GM15510 (cell line): ENCODE data around the gene SCN4A.

Experiments used
- POLR2A ChIP-seq: IDR thresholded peaks from 3 replicates; pipeline ENCODE4 v1.6.1; 2011; ENCODE audit warnings: borderline replicate concordance; ENCODE audit not compliant: insufficient read length; ENCODE audit errors: extremely low read depth

The SCN4A gene

GRCh38 chr17:63937319-63937718 lies 35.4 kb downstream of the SCN4A start:
- no peak for TF ChIP-seq POLR2A

- TF ChIP-seq POLR2A: no peak
Measured at GRCh38 chr17:63934183-63935112, 38.3 kb downstream of the SCN4A start.

GRCh38 chr17:63933598-63933997 lies 39.1 kb downstream of the SCN4A start:
- no peak for TF ChIP-seq POLR2A

GRCh38 chr17:63932721-63933120 lies 40.0 kb downstream of the SCN4A start:
- TF ChIP-seq POLR2A: no peak

- TF ChIP-seq POLR2A: peak; percentile 90
Measured at GRCh38 chr17:63931981-63932561, 40.6 kb downstream of the SCN4A start, which contains the start of gene CD79B. TSS of gene CD79B (minus strand) at chr17:63932331. CDS start at chr17:63932261, 70 bp downstream.

- TF ChIP-seq POLR2A: peak; percentile 25
Measured at GRCh38 chr17:63930951-63931575, 41.7 kb downstream of the SCN4A start.

- no peak for TF ChIP-seq POLR2A
Measured at GRCh38 chr17:63929860-63930766, 42.6 kb downstream of the SCN4A start.

- TF ChIP-seq POLR2A: no peak
Measured at GRCh38 chr17:63928966-63929695, 43.6 kb downstream of the SCN4A start.

- TF ChIP-seq POLR2A: no peak
Measured at GRCh38 chr17:63928172-63928666, 44.5 kb downstream of the SCN4A start.

GRCh38 chr17:63927464-63928171 lies 45.1 kb downstream of the SCN4A start:
- peak; percentile 14 for TF ChIP-seq POLR2A

GRCh38 chr17:63926164-63926563 lies 46.6 kb downstream of the SCN4A start:
- TF ChIP-seq POLR2A: no peak

- no peak for TF ChIP-seq POLR2A
Measured at GRCh38 chr17:63925615-63926014, 47.1 kb downstream of the SCN4A start.

GRCh38 chr17:63919311-63919723 lies 53.4 kb downstream of the SCN4A start:
- TF ChIP-seq POLR2A: no peak
